GM23248 (cell line): Measurements from ENCODE around the gene ESCO1.

Experiments used
- EZH2 ChIP-seq: fragments of 200-600 bp; sonication (generic); IDR thresholded peaks from 2 replicates; pipeline ENCODE4 v1.6.1; 2018; ENCODE audit warnings: antibody characterized with exemption, mild to moderate bottlenecking; ENCODE audit not compliant: insufficient read depth, poor library complexity, severe bottlenecking
- EZH2phosphoT487 ChIP-seq: fragments of 200-600 bp; sonication (generic); IDR thresholded peaks from 2 replicates; pipeline ENCODE4 v1.6.1; 2018; ENCODE audit warnings: antibody characterized with exemption, moderate library complexity, mild to moderate bottlenecking, low read depth; ENCODE audit not compliant: insufficient read depth

- TF ChIP-seq EZH2phosphoT487 (no peak), EZH2 (no peak)
Measured at GRCh38 chr18:21550510-21550970, 50.0 kb downstream of the ESCO1 start.
